Psoas muscle (tissue), 8 donors: ENCODE results near the gene RABL6. TPM values are rescaled to one million over a fixed set of nuclear protein-coding genes. Genes with fewer than 3 reads are reported as not detected.
"Not testable (repeated sequence)": the region's sequence is repeated elsewhere in the genome, so short reads cannot be mapped to it uniquely, and the experiment has no call there.

Experiments used
- ATAC-seq, 4 donors: fragments of 200-7000 bp; cut with Tn5 transposase; one replicate each; pipeline ENCODE4 v1.9.1; 2020; ENCODE audit warnings: moderate library complexity in 3 of 4, mild to moderate bottlenecking in 2 of 4
- DNase-seq, 2 donors: peaks; one replicate each; pipeline ENCODE4 v3.0.0-alpha.2; 2020
- H3K27ac ChIP-seq: fragments of 200-600 bp; one replicate; pipeline ENCODE4 v1.8.0; 2022
- H3K27me3 ChIP-seq, 3 donors: fragments of 200-600 bp in 1 of 3; one replicate each; pipeline versions ENCODE4 v1.6.1 to v1.8.0; 2013 to 2022; ENCODE audit warnings: low read length in 2 of 3, mild to moderate bottlenecking in 2 of 3, moderate library complexity in 1 of 3; ENCODE audit not compliant: insufficient read depth in 3 of 3
- H3K36me3 ChIP-seq, 2 donors: fragments of 200-600 bp in 1 of 2; one replicate each; pipeline versions ENCODE4 v1.6.1 to v1.8.0; 2013 to 2022; ENCODE audit warnings: low read depth in 1 of 2, mild to moderate bottlenecking in 1 of 2, moderate library complexity in 1 of 2; ENCODE audit not compliant: insufficient read depth in 1 of 2
- H3K4me1 ChIP-seq: fragments of 200-600 bp; one replicate; pipeline ENCODE4 v1.8.0; 2022
- H3K4me3 ChIP-seq: fragments of 200-600 bp; one replicate; pipeline ENCODE4 v1.8.0; 2022; ENCODE audit warnings: mild to moderate bottlenecking
- H3K9me3 ChIP-seq: fragments of 200-600 bp; one replicate; pipeline ENCODE4 v1.8.0; 2022
- CTCF ChIP-seq: fragments of 200-600 bp; IDR thresholded peaks from one replicate; pipeline ENCODE4 v1.8.0; 2022; ENCODE audit warnings: antibody characterized with exemption
- WGBS, 3 donors: extraction: QIAGEN DNeasy Blood & Tissue Kit; methylation state at CpG; one replicate each; pipeline versions ENCODE4 v1.1.6 to v1.1.7; 2013; 5-methylcytosine and 5-hydroxymethylcytosine counted together
- intact Hi-C, 2 donors: fragments of 100-400 bp; cut with DNase I; formaldehyde crosslinking; loops; one replicate each; pipeline versions ENCODE4 v1.11.0 to v1.14.2; 2022
- polyA plus RNA-seq, 3 donors: library from polyadenylated mRNA; stranded (reverse); fragments of 200-250 nt; gene quantifications; one replicate each; pipeline ENCODE4 v1.2.3, GENCODE V29; 2013
- total RNA-seq, 4 donors: library from RNA; stranded (reverse); fragmentation: NEBNext Ultra II Directional in 2 of 4; extraction: Animal tissue kit (Norgen Biotek cat#: 25700) in 2 of 4; gene quantifications; one replicate each; pipeline versions ENCODE4 v1.2.1 to v1.2.4, GENCODE V29; 2021 to 2023
- donor health status: healthy with polysubstance abuse.
- donor health status: DM: no; HTN: no; CAD: no; lungs with moderate emphysema.
- donor health status: Bipolar disorder and iron deficiency.
- donor health status: healthy.
- donor health status: DM: yes; HTN: yes; CAD: no.
- donor health status: DM: no; HTN: no; CAD: no.
- donor health status: DM: no; HTN: no; CAD: no.
- donor health status: DM: yes; HTN: yes; CAD: no.

Gene RABL6
- total and polyA plus RNA-seq, 7 donors, result 73.0 to 90.5 (median 82.5) TPM

GRCh38 chr9:136787690-136788400 lies 19.9 kb upstream of the RABL6 start:
- 20 to 23% (median 21%) methylated on average over 21 of the region's 21 CpGs for WGBS, 3 donors
- Histone ChIP-seq H3K9me3 (no peaks in the 10 kb centered on the region), H3K27ac (no peak overlapping the region), H3K4me1 (peaks cover 21% of the 10 kb centered on the region), H3K36me3 (peaks cover 0 to 4% of the 10 kb centered on the region in 2 donors), H3K4me3 (no peak overlapping the region), H3K27me3 (no peaks in the 10 kb centered on the region)
- intact Hi-C loops, result loop anchor here (1.0 to 10.0 kb wide), 3 partner anchors 247 to 277 kb away; no protein-coding TSS in a partner anchor
- ATAC-seq (no peak), DNase-seq (peak; percentile 55 to 77)
- TF ChIP-seq CTCF, result peak; percentile 90

- ATAC-seq, H3K27ac ChIP-seq, H3K9me3 ChIP-seq, H3K4me3 ChIP-seq, H3K36me3 ChIP-seq, H3K27me3 ChIP-seq, DNase-seq: not testable (repeated sequence)
- WGBS, 3 donors, result 83 to 88% (median 87%) methylated on average over 27 of the region's 27 CpGs
- intact Hi-C loops, result loop anchor here (2.0 to 10.0 kb wide), 2 partner anchors 246 to 276 kb away; no protein-coding TSS in a partner anchor
- H3K4me1 ChIP-seq, result peaks cover 21% of the 10 kb centered on the region
Measured at GRCh38 chr9:136788644-136789522, 18.9 kb upstream of the RABL6 start.

- intact Hi-C loops, result loop anchor here (2.0 to 10.0 kb wide), 2 partner anchors 245 to 275 kb away; no protein-coding TSS in a partner anchor
Measured at GRCh38 chr9:136789523-136789937, 18.2 kb upstream of the RABL6 start.

GRCh38 chr9:136790640-136791515 lies 16.9 kb upstream of the RABL6 start, which contains the start of gene TMEM141:
Gene TMEM141, plus strand, starts transcription at chr9:136791344. Its CDS starts 27 bp downstream, at chr9:136791371.
- DNase-seq (peak; percentile 100), ATAC-seq (peak; percentile 91 to 94 (median 94))
- 0 to 1% (median 1%) methylated on average over 37 to 70 of the region's 70 CpGs for WGBS, 3 donors
- intact Hi-C loops, result loop anchor here in 1 of 2 donors (1.0 to 5.0 kb wide), 2 partner anchors 16 to 161 kb away; partner anchors contain the start of genes LCN12 and RABL6
- no peak for TF ChIP-seq CTCF
- Histone ChIP-seq H3K9me3 (no peaks in the 10 kb centered on the region), H3K4me1 (peaks cover 21% of the 10 kb centered on the region), H3K4me3 (peak within 1 kb of the TSS; percentile 82), H3K36me3 (peaks cover 0 to 11% of the 10 kb centered on the region in 2 donors), H3K27ac (peak within 1 kb of the TSS; percentile 92), H3K27me3 (no peaks in the 10 kb centered on the region)

More at GRCh38 chr9:136789523-136789937, 18.2 kb upstream of the RABL6 start:
- 80 to 92% (median 91%) methylated on average over 3 of the region's 3 CpGs for WGBS, 3 donors
- no peak for TF ChIP-seq CTCF
- no peak for DNase-seq
- Histone ChIP-seq H3K36me3 (peaks cover 0 to 10% of the 10 kb centered on the region in 2 donors), H3K27ac (peak overlapping the region; percentile 92), H3K9me3 (no peaks in the 10 kb centered on the region), H3K27me3 (no peaks in the 10 kb centered on the region), H3K4me3 (no peak overlapping the region), H3K4me1 (peaks cover 21% of the 10 kb centered on the region)
- ATAC-seq, result no peak
